Activated naive CD4-positive, alpha-beta T cell treated with anti-CD3 and anti-CD28 coated beads, Interleukin-2, amount 50 U/mL, for 16 hours (primary cell): Measurements from ENCODE around the gene C6orf132.

Experiments used
- DNase-seq: peaks from one replicate; pipeline ENCODE4 v3.0.0-alpha.2; 2020

Gene C6orf132

GRCh38 chr6:42104095-42104803 lies 38.2 kb downstream of the C6orf132 start:
- DNase-seq, result peak; percentile 76

DNA sequence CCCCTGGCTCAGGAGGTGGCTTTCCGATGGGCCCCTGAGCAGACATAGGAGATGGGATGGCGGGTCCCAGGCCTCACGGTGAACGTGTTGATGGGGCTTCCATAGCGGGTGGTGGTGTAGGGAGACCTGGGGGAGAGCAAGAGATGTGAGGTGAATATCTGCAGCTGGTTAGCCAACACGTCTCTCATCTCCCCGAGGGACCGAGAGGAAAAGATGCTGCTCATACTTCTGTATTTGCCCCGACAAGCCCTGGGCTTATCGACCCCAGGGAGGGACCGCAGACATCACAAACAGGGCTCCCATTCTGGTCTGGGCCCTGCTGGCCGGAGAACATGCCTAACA lies 38.7 kb downstream of the C6orf132 start:
- no peak for DNase-seq

- no peak for DNase-seq
Observed at GRCh38 chr6:42103216-42103615, 39.2 kb downstream of the C6orf132 start.

GRCh38 chr6:42101186-42101657 lies 41.2 kb downstream of the C6orf132 start:
- no peak for DNase-seq

GRCh38 chr6:42100029-42100901 lies 42.2 kb downstream of the C6orf132 start:
- DNase-seq, result no peak

GRCh38 chr6:42099340-42100028 lies 42.9 kb downstream of the C6orf132 start:
- no peak for DNase-seq

DNA sequence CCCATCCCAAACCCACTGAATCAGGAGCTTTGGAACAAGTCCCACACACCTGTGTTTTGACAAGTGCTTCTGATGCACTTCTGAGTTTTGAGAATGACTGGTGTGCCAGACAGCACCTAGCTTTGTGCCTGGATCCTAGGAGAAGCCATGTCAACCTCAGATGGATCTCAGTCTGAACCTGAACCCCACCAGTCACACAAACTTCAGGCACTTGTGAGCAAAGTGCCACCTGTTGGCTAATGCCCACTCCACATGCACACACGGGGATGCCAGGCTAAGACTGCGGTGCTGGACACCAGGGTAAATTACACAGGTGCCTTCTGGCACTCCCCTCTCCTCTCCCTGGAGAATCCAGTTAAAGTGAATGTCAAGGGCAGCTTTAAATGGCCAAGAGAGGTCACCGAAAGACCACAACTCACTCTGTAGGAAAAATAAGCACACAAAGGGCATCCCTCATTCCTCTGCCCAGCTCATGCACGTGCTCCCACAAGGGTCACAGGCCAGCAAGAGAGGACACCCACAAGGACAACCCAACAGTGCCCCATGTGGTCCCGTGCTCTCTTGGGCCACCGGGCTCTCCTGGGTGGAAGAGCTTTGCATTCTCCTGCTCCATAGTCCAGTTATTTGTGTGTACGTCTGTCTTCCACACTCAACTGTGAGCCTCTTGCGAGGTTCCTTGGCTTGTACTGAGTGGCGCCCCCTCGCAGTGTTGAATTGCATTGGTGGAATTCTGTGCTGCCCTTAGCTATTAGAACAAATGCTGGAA lies 46.5 kb downstream of the C6orf132 start:
- no peak for DNase-seq

DNA sequence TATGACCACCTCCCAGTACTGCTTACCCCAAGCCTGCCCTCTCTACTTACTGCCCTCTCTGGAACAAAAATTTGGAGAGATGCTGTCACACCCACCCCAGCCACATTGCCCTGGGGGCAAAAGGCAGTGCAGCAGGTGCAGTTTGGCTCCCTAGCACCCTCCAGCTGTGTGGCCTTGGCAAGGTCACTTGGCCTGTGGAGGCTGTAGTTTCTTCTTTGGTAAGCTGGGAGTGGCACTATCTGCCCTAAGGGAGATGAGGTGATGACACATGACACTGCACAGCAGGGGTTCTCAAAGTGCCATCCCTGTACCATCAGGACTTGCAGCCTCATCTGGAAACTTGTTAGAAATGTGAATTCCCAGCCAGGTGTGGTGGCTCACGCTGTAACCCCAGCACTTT lies 47.3 kb downstream of the C6orf132 start:
- no peak for DNase-seq

- no peak for DNase-seq
Observed at GRCh38 chr6:42093582-42094329, 48.7 kb downstream of the C6orf132 start.

GRCh38 chr6:42091718-42092023 lies 50.7 kb downstream of the C6orf132 start:
- DNase-seq, result no peak

- DNase-seq, result no peak
Observed at GRCh38 chr6:42090819-42091717, 51.4 kb downstream of the C6orf132 start.

DNA sequence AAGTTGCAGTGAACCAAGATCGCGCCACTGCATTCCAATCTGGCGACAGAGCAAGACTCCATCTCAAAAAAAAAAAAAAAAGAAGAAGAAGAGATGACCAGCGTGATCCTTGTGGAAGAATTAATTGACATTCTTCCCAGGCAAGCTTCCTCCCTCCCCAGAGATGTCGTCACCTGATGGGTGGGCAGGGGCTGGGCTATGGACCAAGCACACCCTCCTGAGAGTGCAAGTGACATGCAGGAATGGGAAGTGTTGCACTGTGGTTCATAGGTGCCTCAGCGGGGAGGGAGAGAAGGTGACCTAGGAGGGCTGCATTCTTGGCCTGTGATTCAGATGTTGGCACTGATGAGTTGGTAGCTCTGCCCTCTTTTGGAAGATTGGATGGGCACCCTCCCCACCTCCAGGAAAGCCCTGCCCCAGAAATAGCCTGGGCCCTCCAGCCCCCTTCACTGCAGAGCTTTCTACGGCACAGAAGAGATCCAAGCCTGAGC lies 54.3 kb downstream of the C6orf132 start:
- no peak for DNase-seq

DNA sequence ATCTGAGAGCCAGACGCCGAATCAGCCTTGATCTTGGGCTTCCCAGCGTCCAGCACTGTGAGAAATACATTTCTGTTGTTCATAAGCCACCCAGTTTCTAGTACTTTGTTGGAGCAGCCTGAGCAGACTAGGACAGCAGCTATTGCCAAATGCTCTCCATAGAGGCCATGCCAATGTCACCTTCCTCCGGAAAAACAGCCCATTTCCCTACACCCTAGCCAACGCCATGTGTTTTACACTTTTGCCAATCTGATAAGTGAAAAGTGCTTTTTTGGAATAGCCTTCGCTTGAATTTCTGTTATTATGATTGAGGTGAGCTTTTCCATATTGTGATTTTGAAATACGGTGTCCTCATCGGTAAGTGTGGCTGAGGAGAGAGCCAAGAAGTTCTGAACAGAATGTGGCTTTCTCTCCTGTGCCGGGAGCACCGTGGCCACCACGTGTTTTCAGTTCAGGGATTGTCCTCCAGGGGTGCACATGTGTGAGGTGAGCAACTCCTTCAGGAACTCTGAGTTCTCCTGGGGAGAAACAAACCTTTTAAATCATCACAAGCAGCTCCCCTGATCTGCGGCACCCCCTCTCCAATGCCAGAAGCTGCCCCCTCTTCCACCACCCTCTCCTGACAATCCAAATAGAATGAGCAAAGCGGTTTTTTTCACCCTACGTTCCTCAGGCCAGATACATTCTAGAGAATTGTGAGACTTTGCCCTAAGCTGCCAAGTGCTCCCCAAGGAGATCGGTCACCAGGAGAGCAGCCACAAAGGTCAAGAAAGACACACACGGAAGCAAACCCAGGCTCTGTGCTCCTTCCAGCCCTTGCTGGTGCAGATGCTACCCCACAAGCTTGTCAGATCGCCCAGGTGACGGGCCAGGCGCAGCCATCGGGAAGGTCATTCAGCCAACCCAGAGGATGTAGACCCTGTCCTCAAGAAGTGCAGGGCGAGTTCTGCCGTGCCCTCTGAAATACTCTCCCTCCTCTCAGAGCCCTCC lies 56.1 kb downstream of the C6orf132 start:
- DNase-seq, result no peak

DNA sequence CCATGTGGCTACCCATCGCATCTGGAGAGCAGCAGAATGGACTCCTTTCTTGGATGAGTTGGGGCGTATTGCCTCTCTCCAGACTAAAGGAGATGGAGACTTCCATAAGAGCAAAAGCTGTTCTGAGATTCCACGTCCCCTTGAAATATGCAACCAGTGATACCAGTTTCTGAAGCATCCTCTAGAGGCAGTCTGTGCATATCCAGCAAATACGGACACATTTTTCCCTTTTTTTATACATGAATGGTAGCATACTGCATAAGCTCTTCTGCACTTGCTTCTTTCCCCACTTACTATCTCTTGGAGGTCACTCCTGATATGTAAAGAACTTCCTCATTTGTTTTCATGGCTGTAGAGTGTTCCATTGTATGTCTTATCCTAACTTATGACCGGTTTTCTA lies 57.5 kb downstream of the C6orf132 start:
- DNase-seq, result no peak

DNA sequence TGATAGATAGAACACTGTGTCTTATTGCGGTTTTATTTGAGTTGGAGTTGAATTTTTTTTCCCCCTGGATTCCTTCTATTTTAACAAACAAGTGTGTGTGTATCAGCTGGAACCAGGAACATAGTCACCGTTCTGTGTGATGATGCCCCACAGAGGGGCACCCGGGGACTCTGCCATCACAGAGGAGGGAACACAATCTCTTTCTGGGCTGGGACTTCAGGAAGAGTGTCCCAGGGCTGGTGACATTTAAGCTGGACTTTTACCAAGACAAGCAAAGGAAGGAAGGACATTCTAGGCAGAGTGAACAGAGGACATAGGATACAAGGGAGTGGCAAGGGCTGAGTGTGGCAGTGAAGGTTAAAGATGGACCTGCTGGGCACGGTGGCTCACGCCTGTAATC lies 58.9 kb downstream of the C6orf132 start:
- no peak for DNase-seq

GRCh38 chr6:42079941-42080464 lies 62.4 kb downstream of the C6orf132 start:
- DNase-seq, result no peak

GRCh38 chr6:42078386-42078785 lies 64.0 kb downstream of the C6orf132 start:
- DNase-seq, result no peak

DNA sequence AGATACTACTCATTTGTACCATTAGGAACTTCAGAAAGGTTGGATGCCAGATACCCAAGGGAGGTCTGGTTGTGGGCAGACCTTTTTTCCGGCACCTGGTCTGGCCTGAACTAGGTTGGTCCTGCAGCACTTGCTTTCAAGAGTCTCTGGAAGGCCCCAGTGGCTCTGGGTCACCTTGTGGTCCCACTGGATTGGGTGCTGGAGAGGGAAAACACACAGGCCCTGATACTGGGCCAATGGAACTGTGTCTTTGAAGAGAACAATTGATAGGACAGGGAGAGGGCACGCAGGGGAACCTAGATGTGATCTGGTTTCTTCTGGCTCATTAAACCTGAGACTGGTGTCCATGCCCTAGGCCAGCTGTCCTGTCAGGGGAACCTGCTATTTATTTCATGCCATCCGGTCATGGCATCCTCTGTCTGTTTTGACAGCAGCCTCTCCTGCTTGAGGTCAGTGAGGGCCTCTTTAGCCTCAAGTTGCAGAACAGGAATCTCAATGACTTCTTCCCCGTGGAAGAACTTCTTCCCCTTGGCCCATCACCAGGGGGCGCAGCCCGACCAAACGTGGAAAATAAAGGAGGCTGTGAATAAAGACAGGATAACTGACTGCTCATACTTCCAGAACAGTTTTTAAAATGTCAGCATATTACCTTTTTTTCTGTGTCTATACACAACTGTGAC lies 67.1 kb downstream of the C6orf132 start:
- DNase-seq, result peak; percentile 63

DNA sequence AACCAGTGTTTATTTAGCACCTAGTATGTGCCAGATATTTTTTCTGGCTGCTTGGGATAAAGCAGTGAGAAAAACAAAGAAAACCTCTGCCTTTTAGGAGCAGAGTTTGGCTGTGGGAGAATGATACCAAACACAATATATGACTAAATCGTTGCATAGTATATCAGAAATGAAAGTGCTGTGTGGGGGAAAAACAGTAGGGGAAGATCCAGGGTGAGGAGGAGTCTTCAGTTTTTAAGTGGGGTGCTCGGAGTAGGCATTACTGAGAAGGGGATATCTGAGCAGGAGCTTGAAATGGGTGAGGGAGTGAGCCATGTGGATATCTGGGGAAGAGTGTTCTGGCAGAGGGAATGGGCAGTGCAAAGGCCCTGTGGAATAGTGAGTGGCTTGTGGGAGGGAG lies 69.1 kb downstream of the C6orf132 start:
- DNase-seq, result no peak
